B cell (primary cell): ENCODE measurements around the gene ZDHHC12. TPM values are rescaled to one million over a fixed set of nuclear protein-coding genes. Genes with fewer than 3 reads are reported as not detected.

Experiments
- ATAC-seq: fragments of 200-7000 bp; cut with Tn5 transposase; one replicate; pipeline ENCODE4 v1.10.0; 2021; ENCODE audit warnings: low read depth, mild to moderate bottlenecking, moderate number of reproducible peaks, moderate library complexity
- CTCF ChIA-PET: fragments of 350-600 bp; sonication (Branson Sonifier 250); formaldehyde crosslinking; loops from one replicate; lab custom pipeline; 2021; ENCODE audit warnings: antibody characterized with exemption, inconsistent platforms; lab: Charles Lee
- POLR2A ChIA-PET: fragments of 350-600 bp; sonication (Branson Sonifier 250); formaldehyde crosslinking; loops from one replicate; lab custom pipeline; 2021; ENCODE audit warnings: antibody characterized with exemption; lab: Charles Lee
- DNase-seq: peaks from one replicate; pipeline ENCODE4 v3.0.0; 2013
- H2AFZ ChIP-seq: 2 replicates; pipeline ENCODE4 v1.6.1; 2012; ENCODE audit warnings: mild to moderate bottlenecking, low read depth, low read length; ENCODE audit not compliant: insufficient read depth, poor library complexity, severe bottlenecking
- H3K27ac ChIP-seq, 2 donors: 1 replicate in 1 of 2; 2 replicates in 1 of 2; pipeline ENCODE4 v1.5.1; 2012 to 2013; ENCODE audit warnings: low read length in 2 of 2, mild to moderate bottlenecking in 2 of 2, moderate library complexity in 1 of 2
- H3K27me3 ChIP-seq, 4 experiments: fragments of 200-600 bp in 1 of 4; sonication (generic) in 1 of 4; replicated peaks in 1 of 4; 1 replicate in 2 of 4; 2 replicates in 2 of 4; pipeline versions ENCODE4 v1.6.1 to v1.7.0; 2013 to 2016; ENCODE audit warnings: low read length in 3 of 4, mild to moderate bottlenecking in 2 of 4, mixed read lengths in 1 of 4, moderate library complexity in 1 of 4; ENCODE audit not compliant: insufficient read depth in 4 of 4, control insufficient read depth in 3 of 4; ENCODE audit errors: control extremely low read depth in 1 of 4
- H3K36me3 ChIP-seq, 2 experiments: replicated peaks in 1 of 2; 1 replicate in 1 of 2; 2 replicates in 1 of 2; pipeline versions ENCODE4 v1.6.1 to v1.7.1; 2013; ENCODE audit warnings: low read length in 1 of 2; ENCODE audit not compliant: insufficient read depth in 2 of 2, control insufficient read depth in 1 of 2; ENCODE audit errors: control extremely low read depth in 1 of 2, extremely low read depth in 1 of 2
- H3K4me1 ChIP-seq, 2 donors: fragments of 200-600 bp in 1 of 2; sonication (generic) in 1 of 2; 1 replicate in 1 of 2; 2 replicates in 1 of 2; pipeline versions ENCODE4 v1.5.1 to v1.6.1; 2013 to 2017; ENCODE audit warnings: low read length in 2 of 2; ENCODE audit not compliant: control insufficient read depth in 2 of 2, insufficient read depth in 2 of 2
- H3K4me2 ChIP-seq: replicated peaks from 2 replicates; pipeline ENCODE3; 2012; ENCODE audit warnings: mild to moderate bottlenecking, low read depth, low read length; ENCODE audit not compliant: poor library complexity, severe bottlenecking
- H3K4me3 ChIP-seq, 5 experiments: fragments of 200-600 bp in 1 of 5; sonication (generic) in 1 of 5; 1 replicate in 3 of 5; 2 replicates in 2 of 5; pipeline versions ENCODE4 v1.5.1 to v1.7.0; 2011 to 2016; ENCODE audit warnings: low read length in 4 of 5, mild to moderate bottlenecking in 4 of 5, low read depth in 2 of 5, control low read depth in 1 of 5, moderate library complexity in 1 of 5; ENCODE audit not compliant: insufficient read depth in 1 of 5; ENCODE audit errors: control extremely low read depth in 1 of 5, extremely low read depth in 1 of 5
- H3K79me2 ChIP-seq: fragments of 200-600 bp; sonication (generic); one replicate; pipeline ENCODE4 v1.6.0; 2016; ENCODE audit warnings: low read length; ENCODE audit not compliant: control insufficient read depth, insufficient read depth
- H3K9ac ChIP-seq: fragments of 200-600 bp; sonication (generic); 2 replicates; pipeline ENCODE4 v1.6.1; 2017; ENCODE audit warnings: mild to moderate bottlenecking, low read length, moderate library complexity
- H3K9me3 ChIP-seq, 3 donors: one replicate each; pipeline versions ENCODE4 v1.6.1 to v1.7.1; 2013; ENCODE audit warnings: low read length in 2 of 3; ENCODE audit not compliant: control insufficient read depth in 2 of 3, insufficient read depth in 1 of 3; ENCODE audit errors: control extremely low read depth in 1 of 3
- H4K20me1 ChIP-seq: 2 replicates; pipeline ENCODE4 v1.6.0; 2012; ENCODE audit warnings: mild to moderate bottlenecking, low read length; ENCODE audit not compliant: insufficient read depth, control insufficient read depth, poor library complexity, severe bottlenecking
- H3K27ac Mint-ChIP-seq: one replicate; pipeline ENCODE4 v1.8.0; 2021; ENCODE audit warnings: mixed read lengths
- H3K27me3 Mint-ChIP-seq: one replicate; pipeline ENCODE4 v1.8.0; 2021; ENCODE audit warnings: mixed read lengths
- H3K4me1 Mint-ChIP-seq: one replicate; pipeline ENCODE4 v1.8.0; 2021; ENCODE audit warnings: mixed read lengths
- H3K4me3 Mint-ChIP-seq: one replicate; pipeline ENCODE4 v1.8.0; 2021; ENCODE audit warnings: mixed read lengths
- H3K9me3 Mint-ChIP-seq: one replicate; pipeline ENCODE4 v1.8.0; 2022; ENCODE audit warnings: mixed read lengths; ENCODE audit not compliant: insufficient read depth
- EZH2 ChIP-seq: IDR thresholded peaks from 2 replicates; pipeline ENCODE4 v1.6.1; 2012; ENCODE audit warnings: borderline replicate concordance, low read depth, mild to moderate bottlenecking, moderate library complexity, low read length; ENCODE audit not compliant: insufficient read depth, poor library complexity, severe bottlenecking
- WGBS: methylation state at CpG from one replicate; pipeline ENCODE4 v1.1.5; 2013; ENCODE audit warnings: missing lambda C conversion rate; ENCODE audit not compliant: insufficient coverage; 5-methylcytosine and 5-hydroxymethylcytosine counted together
- intact Hi-C: fragments of 100-400 bp; cut with micrococcal nuclease; formaldehyde crosslinking; loops from one replicate; pipeline ENCODE4 v1.10.0; 2022
- polyA plus RNA-seq: library from polyadenylated mRNA; depleted of rRNA; stranded (reverse); fragments of >200 nt; gene quantifications from 2 replicates; pipeline ENCODE4 v1.2.3, GENCODE V29; 2012
- total RNA-seq, 2 donors: library from RNA; stranded (reverse); fragments of 120-200 nt in 1 of 2; gene quantifications; 1 replicate in 1 of 2; 2 replicates in 1 of 2; pipeline versions ENCODE4 v1.2.3 to v1.2.4, GENCODE V29; 2013 to 2022
- TF ChIP-seq, protein P1 (sequence below): fragments of 200-600 bp; IDR thresholded peaks from one replicate; pipeline ENCODE4 v1.8.0; 2022; ENCODE audit warnings: antibody characterized with exemption, mild to moderate bottlenecking

The ZDHHC12 gene
- total and polyA plus RNA-seq, 2 donors (not counting 1 experiment from before 2014, with no cell fraction given), result 28.5 to 47.0 TPM

DNA sequence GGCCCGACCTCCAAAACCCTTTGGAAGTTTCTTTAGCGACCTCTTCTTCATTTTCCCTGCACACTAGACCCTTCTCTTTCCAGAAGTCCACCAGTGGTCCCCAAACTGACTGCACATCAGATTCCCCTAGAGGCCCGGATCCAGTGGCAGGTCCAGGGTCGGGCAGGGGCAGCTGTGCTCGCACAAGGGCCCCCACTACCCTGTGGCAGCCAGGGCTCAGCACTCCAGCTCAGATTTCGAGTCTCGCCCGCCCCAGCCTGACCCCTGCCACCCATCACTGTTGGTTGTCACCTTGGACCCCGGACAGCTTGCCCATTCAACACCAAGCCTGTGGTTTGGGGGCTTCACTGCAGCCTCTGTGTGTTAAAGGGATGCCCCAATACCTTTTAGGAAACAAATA, 7.8 kb upstream of the ZDHHC12 start:
- no peak overlapping the region for H3K27ac Mint-ChIP-seq
- H3K27me3 Mint-ChIP-seq, result no peaks in the 10 kb centered on the region
- Histone ChIP-seq H2AFZ (no peak overlapping the region), H3K27ac (no peak overlapping the region), H3K4me3 (no peak overlapping the region), H3K79me2 (no peaks in the 10 kb centered on the region), H3K9me3 (no peaks in the 10 kb centered on the region), H4K20me1 (no peaks in the 10 kb centered on the region), H3K4me2 (no peak overlapping the region), H3K27me3 (no peaks in the 10 kb centered on the region), H3K9ac (no peak overlapping the region), H3K4me1 (no peaks in the 10 kb centered on the region), H3K36me3 (peaks cover 0 to 23% of the 10 kb centered on the region in 2 experiments)
- CTCF ChIA-PET, result no interaction called here
- WGBS, result 81% methylated on average over 9 of the region's 9 CpGs
- no peaks in the 10 kb centered on the region for H3K4me1 Mint-ChIP-seq
- DNase-seq (no peak), ATAC-seq (no peak)
- TF ChIP-seq EZH2, result no peak
- TF ChIP-seq, protein P1, sequence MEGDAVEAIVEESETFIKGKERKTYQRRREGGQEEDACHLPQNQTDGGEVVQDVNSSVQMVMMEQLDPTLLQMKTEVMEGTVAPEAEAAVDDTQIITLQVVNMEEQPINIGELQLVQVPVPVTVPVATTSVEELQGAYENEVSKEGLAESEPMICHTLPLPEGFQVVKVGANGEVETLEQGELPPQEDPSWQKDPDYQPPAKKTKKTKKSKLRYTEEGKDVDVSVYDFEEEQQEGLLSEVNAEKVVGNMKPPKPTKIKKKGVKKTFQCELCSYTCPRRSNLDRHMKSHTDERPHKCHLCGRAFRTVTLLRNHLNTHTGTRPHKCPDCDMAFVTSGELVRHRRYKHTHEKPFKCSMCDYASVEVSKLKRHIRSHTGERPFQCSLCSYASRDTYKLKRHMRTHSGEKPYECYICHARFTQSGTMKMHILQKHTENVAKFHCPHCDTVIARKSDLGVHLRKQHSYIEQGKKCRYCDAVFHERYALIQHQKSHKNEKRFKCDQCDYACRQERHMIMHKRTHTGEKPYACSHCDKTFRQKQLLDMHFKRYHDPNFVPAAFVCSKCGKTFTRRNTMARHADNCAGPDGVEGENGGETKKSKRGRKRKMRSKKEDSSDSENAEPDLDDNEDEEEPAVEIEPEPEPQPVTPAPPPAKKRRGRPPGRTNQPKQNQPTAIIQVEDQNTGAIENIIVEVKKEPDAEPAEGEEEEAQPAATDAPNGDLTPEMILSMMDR, result no peak
- no peaks in the 10 kb centered on the region for H3K9me3 Mint-ChIP-seq
- POLR2A ChIA-PET, result no interaction called here
- H3K4me3 Mint-ChIP-seq, result no peak overlapping the region
- intact Hi-C loops, result no loop called here

DNA sequence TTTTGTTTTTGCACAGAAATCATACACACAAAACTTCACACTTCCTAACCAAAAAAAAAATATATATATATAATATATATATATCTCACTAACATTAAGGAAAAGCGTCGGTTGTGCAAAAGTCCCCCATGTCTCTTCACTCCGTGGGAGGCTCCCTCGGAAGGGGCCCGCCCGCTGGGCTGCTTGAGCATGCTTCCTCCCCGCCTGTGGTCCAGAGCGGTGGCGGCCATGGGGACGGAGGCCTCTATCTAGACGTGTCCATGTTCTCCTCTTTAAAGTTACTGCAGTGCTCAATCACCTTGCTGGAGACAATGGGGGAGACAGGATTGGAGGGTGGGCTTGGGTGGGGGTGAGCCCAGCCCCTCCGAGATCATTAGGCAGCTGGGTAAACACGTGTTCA, 7.2 kb upstream of the ZDHHC12 start:
- Histone ChIP-seq H3K27ac (no peak overlapping the region), H2AFZ (no peak overlapping the region), H3K4me1 (no peaks in the 10 kb centered on the region), H3K4me3 (no peak overlapping the region), H3K27me3 (no peaks in the 10 kb centered on the region), H3K9me3 (no peaks in the 10 kb centered on the region), H3K36me3 (peaks cover 0 to 23% of the 10 kb centered on the region in 2 experiments), H3K4me2 (no peak overlapping the region), H3K9ac (no peak overlapping the region), H4K20me1 (no peaks in the 10 kb centered on the region), H3K79me2 (no peaks in the 10 kb centered on the region)
- ATAC-seq (no peak), DNase-seq (no peak)
- no peaks in the 10 kb centered on the region for H3K9me3 Mint-ChIP-seq
- H3K4me1 Mint-ChIP-seq, result peaks cover 1% of the 10 kb centered on the region
- no peak for TF ChIP-seq EZH2
- TF ChIP-seq, protein P1, result no peak
- H3K27me3 Mint-ChIP-seq, result no peaks in the 10 kb centered on the region
- H3K4me3 Mint-ChIP-seq, result no peak overlapping the region
- 96% methylated on average over 5 of the region's 13 CpGs for WGBS
- no peak overlapping the region for H3K27ac Mint-ChIP-seq
- ChIA-PET CTCF (no interaction called here), POLR2A (no interaction called here)
- intact Hi-C loops, result no loop called here
